ENCODE measurements around the gene FOXN1.

The FOXN1 gene

DNA sequence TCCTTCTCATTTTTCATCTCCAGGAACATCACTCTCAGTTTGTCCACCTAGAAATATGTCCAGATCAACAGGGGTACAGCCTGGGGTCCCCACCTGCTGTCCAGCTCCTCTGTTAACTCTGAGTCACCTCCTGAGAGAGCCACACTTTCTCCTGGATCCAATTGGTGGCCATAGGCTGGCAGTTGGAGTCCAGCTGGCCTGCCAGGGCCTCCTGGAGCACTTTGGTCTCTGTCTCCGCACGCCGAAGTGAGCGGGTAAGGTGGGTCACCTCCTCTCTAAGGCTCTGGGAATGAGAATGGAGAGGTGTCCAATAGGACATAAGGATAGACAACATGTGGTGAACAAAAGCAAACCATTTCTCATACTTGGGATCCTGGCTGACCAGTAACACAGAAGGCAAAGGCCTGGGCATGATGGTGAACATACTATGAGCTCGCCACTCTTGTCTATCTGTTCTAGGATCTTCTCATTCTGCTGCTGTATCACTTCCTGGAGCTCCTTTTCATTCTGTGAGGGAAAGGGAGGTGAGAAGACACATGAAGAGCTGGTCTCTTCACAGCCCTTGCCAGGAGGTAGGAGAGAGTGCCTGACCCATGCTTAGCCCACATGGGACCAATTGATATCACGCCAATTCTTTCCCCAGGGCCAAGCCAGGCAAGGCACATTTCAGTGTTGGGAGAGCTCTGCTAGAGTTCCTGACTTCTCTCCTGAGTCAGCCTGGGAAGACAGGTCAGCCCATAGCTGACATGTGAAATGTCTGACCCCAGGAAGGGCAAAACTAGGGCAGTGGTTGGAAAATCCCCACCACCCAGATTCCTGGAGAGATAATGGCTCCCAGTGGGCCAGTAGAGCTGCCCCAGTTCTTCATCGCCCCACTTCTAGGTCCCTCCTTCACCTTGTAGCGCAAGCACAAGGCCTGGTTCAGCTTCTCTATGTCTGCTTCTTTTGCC, 72.4 kb downstream of the FOXN1 start:
- H4K20me1 ChIP-seq (ENCODE audit: low read depth, low read length) = no peaks in the 10 kb centered on the region
- no peaks in the 10 kb centered on the region for H3K9me3 ChIP-seq (ENCODE audit: insufficient read depth, low read length)
- no peak overlapping the region for H3K27ac ChIP-seq (ENCODE audit: low read depth, low read length)
- H3K9me2 ChIP-seq (replicated peaks; ENCODE audit: insufficient read depth, low read length) = no peaks in the 10 kb centered on the region
- no peak overlapping the region for H2AFZ ChIP-seq (ENCODE audit: low read depth, low read length, severe bottlenecking)
- no peaks in the 10 kb centered on the region for H3K27me3 ChIP-seq (ENCODE audit: low read length)
- H3K36me3 ChIP-seq (ENCODE audit: low read length) = peaks cover 10% of the 10 kb centered on the region
- H3K4me2 ChIP-seq (ENCODE audit: low read depth, low read length, poor library complexity, severe bottlenecking) = no peak overlapping the region
- no peaks in the 10 kb centered on the region for H3K79me2 ChIP-seq (ENCODE audit: insufficient read depth, low read length)
- no peak overlapping the region for H3K4me3 ChIP-seq (ENCODE audit: insufficient read depth, low read length, poor library complexity, severe bottlenecking)
- H3K9ac ChIP-seq (ENCODE audit: low read length) = no peak overlapping the region
- TF ChIP-seq, protein P1, sequence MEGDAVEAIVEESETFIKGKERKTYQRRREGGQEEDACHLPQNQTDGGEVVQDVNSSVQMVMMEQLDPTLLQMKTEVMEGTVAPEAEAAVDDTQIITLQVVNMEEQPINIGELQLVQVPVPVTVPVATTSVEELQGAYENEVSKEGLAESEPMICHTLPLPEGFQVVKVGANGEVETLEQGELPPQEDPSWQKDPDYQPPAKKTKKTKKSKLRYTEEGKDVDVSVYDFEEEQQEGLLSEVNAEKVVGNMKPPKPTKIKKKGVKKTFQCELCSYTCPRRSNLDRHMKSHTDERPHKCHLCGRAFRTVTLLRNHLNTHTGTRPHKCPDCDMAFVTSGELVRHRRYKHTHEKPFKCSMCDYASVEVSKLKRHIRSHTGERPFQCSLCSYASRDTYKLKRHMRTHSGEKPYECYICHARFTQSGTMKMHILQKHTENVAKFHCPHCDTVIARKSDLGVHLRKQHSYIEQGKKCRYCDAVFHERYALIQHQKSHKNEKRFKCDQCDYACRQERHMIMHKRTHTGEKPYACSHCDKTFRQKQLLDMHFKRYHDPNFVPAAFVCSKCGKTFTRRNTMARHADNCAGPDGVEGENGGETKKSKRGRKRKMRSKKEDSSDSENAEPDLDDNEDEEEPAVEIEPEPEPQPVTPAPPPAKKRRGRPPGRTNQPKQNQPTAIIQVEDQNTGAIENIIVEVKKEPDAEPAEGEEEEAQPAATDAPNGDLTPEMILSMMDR (IDR thresholded peaks at IDR 0.05; ENCODE audit: insufficient read depth, low read length, poor library complexity, severe bottlenecking) = no peak
- TF ChIP-seq EZH2phosphoT487 (conservative IDR thresholded peaks at IDR 0.05; ENCODE audit: low read length) = no peak
- peaks cover 19% of the 10 kb centered on the region for H3F3A ChIP-seq (ENCODE audit: insufficient read depth)

DNA sequence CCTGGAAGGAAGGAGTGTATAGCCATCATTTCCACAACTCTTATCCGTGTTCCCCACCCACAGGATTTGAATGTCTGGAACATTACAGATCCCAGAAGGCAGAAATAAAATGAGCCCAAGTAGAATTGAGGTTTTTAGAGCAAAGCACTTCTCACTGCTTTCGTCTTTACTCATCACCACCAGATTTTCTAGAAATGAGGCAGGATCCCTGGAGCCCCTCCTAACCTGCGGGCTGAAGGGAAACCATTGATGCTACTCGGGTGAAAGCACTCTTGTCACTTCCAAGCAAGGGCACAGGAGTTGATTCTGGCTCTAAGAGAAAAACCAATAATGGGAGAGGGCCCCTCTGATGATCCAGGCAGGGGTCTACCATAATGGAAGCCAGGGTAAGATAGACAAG, 73.4 kb downstream of the FOXN1 start:
- Histone ChIP-seq H4K20me1 (ENCODE audit: low read depth, low read length) (no peaks in the 10 kb centered on the region), H3K79me2 (ENCODE audit: insufficient read depth, low read length) (no peaks in the 10 kb centered on the region), H3K4me3 (ENCODE audit: insufficient read depth, low read length, poor library complexity, severe bottlenecking) (no peak overlapping the region), H3K27ac (ENCODE audit: low read depth, low read length) (no peak overlapping the region), H3K9ac (ENCODE audit: low read length) (no peak overlapping the region), H3F3A (ENCODE audit: insufficient read depth) (peaks cover 19% of the 10 kb centered on the region), H3K36me3 (ENCODE audit: low read length) (peaks cover 15% of the 10 kb centered on the region), H3K9me3 (ENCODE audit: insufficient read depth, low read length) (no peaks in the 10 kb centered on the region), H3K27me3 (ENCODE audit: low read length) (no peaks in the 10 kb centered on the region), H2AFZ (ENCODE audit: low read depth, low read length, severe bottlenecking) (no peak overlapping the region), H3K4me2 (ENCODE audit: low read depth, low read length, poor library complexity, severe bottlenecking) (no peak overlapping the region), H3K9me2 (replicated peaks; ENCODE audit: insufficient read depth, low read length) (no peaks in the 10 kb centered on the region)
- TF ChIP-seq, protein P1 (IDR thresholded peaks at IDR 0.05; ENCODE audit: insufficient read depth, low read length, poor library complexity, severe bottlenecking) = no peak
- no peak for TF ChIP-seq EZH2phosphoT487 (conservative IDR thresholded peaks at IDR 0.05; ENCODE audit: low read length)

DNA sequence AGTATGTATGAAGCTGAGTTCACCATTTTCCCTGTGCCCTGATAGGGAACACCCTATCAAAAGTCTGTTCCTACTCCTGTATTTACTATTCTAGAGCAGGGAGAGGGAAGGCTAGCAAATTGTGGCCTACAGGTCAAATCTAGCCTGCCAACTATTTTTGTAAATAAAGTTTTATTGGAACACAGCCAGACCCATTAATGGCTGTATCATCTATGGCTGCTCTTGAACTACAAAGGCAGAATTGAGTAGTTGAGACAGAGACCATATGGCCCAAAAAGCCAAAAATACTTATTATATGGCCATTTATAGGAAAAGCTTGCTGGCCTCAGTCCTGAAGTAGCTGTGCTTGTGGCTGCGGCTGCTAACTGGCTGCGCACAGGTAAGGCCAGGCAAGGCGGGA, 74.8 kb downstream of the FOXN1 start:
- no peak overlapping the region for H3K27ac ChIP-seq (ENCODE audit: low read depth, low read length)
- peaks cover 19% of the 10 kb centered on the region for H3F3A ChIP-seq (ENCODE audit: insufficient read depth)
- no peaks in the 10 kb centered on the region for H3K79me2 ChIP-seq (ENCODE audit: insufficient read depth, low read length)
- H4K20me1 ChIP-seq (ENCODE audit: low read depth, low read length) = no peaks in the 10 kb centered on the region
- no peaks in the 10 kb centered on the region for H3K9me3 ChIP-seq (ENCODE audit: insufficient read depth, low read length)
- H3K9me2 ChIP-seq (replicated peaks; ENCODE audit: insufficient read depth, low read length) = no peaks in the 10 kb centered on the region
- H3K36me3 ChIP-seq (ENCODE audit: low read length) = peaks cover 24% of the 10 kb centered on the region
- TF ChIP-seq EZH2phosphoT487 (conservative IDR thresholded peaks at IDR 0.05; ENCODE audit: low read length) = no peak
- H3K27me3 ChIP-seq (ENCODE audit: low read length) = no peaks in the 10 kb centered on the region
- H3K4me2 ChIP-seq (ENCODE audit: low read depth, low read length, poor library complexity, severe bottlenecking) = no peak overlapping the region
- no peak overlapping the region for H3K9ac ChIP-seq (ENCODE audit: low read length)
- H2AFZ ChIP-seq (ENCODE audit: low read depth, low read length, severe bottlenecking) = no peak overlapping the region
- H3K4me3 ChIP-seq (ENCODE audit: insufficient read depth, low read length, poor library complexity, severe bottlenecking) = no peak overlapping the region

DNA sequence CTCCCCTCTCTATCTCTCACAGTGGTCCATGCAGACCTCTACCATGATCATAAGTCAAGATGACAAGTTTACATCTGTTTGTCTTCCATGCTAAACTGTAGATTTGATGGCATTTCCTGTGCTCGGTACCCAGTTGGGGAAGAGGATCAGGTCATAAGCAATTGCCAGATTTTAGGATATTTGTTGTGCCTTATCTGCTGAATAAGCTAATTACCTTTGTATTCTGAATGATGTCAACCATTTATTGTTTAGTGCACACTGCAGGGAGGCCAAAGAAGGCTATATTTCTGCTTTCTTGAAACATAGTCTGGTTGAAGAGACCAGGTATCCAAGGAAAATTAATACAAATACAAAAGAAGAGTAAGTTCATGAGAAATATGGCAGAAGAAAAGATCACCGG, 76.4 kb downstream of the FOXN1 start:
- Histone ChIP-seq H3K27ac (ENCODE audit: low read depth, low read length) (no peak overlapping the region), H3K79me2 (ENCODE audit: insufficient read depth, low read length) (0 out of 2 replicates have a peak, but pooled peaks cover under 1% of the 10 kb centered on the region), H3K9me2 (replicated peaks; ENCODE audit: insufficient read depth, low read length) (no peaks in the 10 kb centered on the region), H2AFZ (ENCODE audit: low read depth, low read length, severe bottlenecking) (no peak overlapping the region), H3K4me3 (ENCODE audit: insufficient read depth, low read length, poor library complexity, severe bottlenecking) (no peak overlapping the region), H3K9ac (ENCODE audit: low read length) (no peak overlapping the region), H3K27me3 (ENCODE audit: low read length) (no peaks in the 10 kb centered on the region), H3K4me2 (ENCODE audit: low read depth, low read length, poor library complexity, severe bottlenecking) (no peak overlapping the region), H3K9me3 (ENCODE audit: insufficient read depth, low read length) (no peaks in the 10 kb centered on the region), H3F3A (ENCODE audit: insufficient read depth) (peaks cover 15% of the 10 kb centered on the region), H3K36me3 (ENCODE audit: low read length) (peaks cover 30% of the 10 kb centered on the region), H4K20me1 (ENCODE audit: low read depth, low read length) (no peaks in the 10 kb centered on the region)
- TF ChIP-seq, protein P1 (IDR thresholded peaks at IDR 0.05; ENCODE audit: insufficient read depth, low read length, poor library complexity, severe bottlenecking) = no peak
- TF ChIP-seq EZH2phosphoT487 (conservative IDR thresholded peaks at IDR 0.05; ENCODE audit: low read length) = no peak
